HCEC 1CT (cell line): ENCODE data around the gene FAM168B.
"Not testable (repeated sequence)": the region's sequence is repeated elsewhere in the genome, so short reads cannot be mapped to it uniquely, and the experiment has no call there.

ENCODE experiments used
- DNase-seq: peaks from one replicate; pipeline ENCODE4 v3.0.0-alpha.2; 2017

Gene FAM168B

DNA sequence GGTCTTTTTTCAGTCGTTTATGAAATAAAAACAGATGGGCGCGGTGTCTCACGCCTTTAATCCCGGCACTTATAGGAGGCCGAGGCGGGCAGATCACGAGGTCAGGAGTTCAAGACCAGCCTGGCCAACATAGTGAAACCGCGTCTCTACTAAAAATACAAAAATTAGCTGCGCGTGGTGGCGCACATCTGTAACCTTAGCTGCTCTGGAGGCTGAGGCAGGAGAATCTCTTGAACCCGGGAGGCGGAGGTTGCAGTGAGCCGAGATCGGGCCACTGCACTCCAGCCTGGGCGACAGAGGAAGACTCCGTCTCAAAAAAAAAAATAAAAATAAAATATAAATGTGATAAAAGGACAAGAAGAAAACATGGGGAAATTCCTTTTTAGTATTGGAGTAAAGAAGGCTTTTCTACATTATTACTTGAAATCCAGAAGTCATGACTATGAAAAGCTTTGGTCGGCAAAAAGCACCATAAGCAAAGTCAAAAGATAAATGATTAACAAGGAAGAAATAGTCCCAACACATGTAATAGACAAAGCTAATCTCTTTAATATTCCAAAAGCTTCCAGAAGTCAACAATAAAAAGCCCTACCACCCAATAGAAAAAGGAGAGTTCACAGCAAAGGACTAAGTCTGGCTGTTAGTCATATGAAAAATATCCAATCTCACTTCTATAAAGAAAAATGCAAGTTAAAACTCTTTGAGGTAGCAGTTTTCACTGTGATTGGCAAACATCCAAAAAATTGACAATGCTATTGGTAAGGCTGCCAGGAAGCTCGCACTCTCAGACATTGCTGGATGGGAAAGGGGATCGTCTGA, 1.4 kb upstream of the FAM168B start:
- DNase-seq: no peak

GRCh38 chr2:131093696-131094462, 619 bp upstream of the FAM168B start:
- peak; percentile 62 for DNase-seq

DNA sequence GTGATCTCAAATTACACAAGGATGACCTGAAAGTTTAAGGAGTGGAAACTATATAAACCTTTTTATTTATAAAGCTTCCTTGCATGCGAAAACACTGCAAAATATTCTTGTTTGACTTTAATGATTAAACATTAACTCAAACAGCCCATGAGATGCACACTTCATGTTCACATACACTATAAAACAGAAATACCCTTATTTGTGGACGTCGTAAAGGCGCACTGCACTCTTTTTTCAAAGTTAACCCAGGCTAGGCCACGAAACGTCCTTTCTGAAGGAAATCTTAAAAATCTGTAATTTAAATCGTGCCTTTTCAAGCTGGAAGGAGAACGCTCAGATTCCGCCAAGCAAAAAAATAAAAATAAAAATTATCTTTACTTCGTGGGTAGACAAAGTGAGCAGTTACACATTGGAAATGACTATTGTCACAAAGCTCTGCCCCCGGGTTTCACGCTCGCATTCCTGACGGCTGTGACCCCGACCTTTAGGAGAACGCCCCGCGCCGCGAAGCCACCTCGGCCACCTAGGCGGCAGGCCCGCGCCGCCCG, 728 bp downstream of the FAM168B start:
- DNase-seq: no peak

DNA sequence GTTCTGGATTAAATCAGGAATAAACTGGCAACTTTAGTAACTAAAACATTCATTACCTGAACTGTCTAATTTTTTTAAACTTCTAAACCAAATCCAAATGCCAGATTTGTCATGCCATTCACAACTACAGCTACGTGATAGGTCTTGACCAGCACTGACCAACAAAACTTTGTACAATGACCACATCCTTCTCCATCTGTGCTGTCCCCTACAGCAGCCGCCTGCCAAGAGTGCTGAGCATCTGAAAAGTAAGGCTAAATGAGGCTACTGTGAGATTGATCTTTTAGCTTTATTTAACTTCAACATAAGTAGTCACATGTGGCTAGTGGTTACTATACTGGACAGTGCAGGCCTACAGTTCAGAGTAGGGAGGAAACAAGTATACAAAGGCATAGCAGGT, 7.6 kb downstream of the FAM168B start:
- no peak for DNase-seq

GRCh38 chr2:131081190-131081589, 12.1 kb downstream of the FAM168B start:
- no peak for DNase-seq

- DNase-seq: not testable (repeated sequence)
Observed at GRCh38 chr2:131079931-131080330, 13.3 kb downstream of the FAM168B start.

DNA sequence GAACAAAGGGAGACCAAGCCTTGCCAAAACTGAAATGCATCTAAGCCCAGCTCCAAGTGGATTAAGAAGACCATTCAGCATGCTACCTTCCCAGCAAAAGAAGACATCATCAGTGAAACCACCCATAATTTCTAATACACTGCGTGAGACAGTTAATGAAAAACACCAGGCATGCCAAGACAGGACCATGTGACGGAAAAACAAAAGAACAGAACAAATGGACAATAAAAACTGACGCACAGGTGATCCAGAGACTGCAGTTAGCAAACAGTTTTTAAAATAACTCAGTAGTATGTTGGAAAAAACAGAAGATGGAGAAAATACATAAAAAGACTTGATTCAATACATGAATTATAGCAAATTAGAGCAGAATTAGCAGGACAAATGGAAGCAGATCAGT, 15.3 kb downstream of the FAM168B start:
- no peak for DNase-seq

DNA sequence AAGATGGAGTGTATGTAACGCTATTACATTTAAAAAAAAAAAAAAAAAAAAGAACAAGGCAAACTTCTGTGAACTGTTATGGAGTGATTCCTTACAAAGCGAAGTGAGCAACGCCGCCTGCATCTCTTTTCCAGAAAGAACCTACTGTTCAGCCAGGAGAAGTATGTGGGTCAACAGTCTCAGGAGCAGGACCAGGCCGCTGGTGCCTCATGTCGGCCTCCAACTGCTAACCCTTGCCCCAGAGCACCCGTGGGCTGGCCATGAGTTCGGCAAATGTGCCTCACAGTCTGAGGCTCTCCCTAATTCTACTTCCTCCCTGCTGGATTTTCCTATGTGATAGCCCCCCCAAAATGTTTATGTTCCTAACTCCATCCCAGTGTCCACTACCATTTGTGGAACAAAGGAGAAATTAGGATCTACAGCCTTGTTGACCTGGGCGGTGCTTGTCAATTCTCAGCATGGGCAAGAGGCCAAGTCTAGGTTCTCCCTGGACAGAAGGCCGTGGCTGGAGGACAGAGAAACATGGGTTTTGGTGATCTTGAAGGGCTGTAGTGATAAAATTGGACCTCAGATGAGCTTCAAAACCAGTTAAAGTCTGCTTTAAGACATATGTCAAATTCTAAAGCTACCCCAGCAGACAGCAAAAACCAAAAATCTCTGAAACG, 15.9 kb downstream of the FAM168B start:
- no peak for DNase-seq

DNA sequence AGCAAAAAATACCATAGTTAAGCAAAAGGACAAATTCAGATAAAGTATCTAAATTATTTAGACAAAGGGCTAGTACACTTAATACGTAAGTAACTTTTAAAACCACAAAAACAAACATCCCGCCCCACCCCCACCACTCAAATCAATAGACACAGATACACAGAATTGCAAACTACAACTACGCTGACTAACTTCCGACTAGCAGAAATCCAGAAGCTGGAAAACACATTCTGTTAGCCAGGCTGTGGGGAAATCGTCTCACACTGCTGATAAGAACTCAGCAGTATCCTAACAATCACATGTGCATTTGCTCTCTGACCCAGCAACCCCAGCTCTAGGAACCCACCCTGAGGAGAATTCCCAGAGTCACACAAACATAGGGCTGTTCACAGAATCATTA, 16.6 kb downstream of the FAM168B start:
- DNase-seq: peak; percentile 3

- not testable (repeated sequence) for DNase-seq
Observed at GRCh38 chr2:131075578-131075977, 17.7 kb downstream of the FAM168B start.

DNA sequence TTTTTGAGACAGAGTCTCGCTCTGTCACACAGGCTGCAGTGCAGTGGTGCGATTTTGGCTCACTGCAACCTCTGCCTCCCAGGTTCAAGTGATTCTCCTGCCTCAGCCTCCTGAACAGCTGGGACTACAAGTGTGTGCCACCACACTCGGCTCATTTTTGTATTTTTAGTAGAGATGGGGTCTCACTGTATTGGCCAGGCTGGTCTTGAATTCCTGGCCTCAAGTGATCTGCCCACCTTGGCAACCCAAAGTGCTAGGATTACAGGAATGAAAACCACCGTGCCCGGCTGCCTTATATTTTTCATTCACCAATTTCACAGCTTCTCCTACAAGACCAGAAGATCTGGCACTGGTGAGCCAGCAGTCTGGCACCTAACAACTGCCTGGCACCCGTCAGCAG, 25.1 kb downstream of the FAM168B start:
- not testable (repeated sequence) for DNase-seq

GRCh38 chr2:131067465-131068125, 25.7 kb downstream of the FAM168B start:
- no peak for DNase-seq

DNA sequence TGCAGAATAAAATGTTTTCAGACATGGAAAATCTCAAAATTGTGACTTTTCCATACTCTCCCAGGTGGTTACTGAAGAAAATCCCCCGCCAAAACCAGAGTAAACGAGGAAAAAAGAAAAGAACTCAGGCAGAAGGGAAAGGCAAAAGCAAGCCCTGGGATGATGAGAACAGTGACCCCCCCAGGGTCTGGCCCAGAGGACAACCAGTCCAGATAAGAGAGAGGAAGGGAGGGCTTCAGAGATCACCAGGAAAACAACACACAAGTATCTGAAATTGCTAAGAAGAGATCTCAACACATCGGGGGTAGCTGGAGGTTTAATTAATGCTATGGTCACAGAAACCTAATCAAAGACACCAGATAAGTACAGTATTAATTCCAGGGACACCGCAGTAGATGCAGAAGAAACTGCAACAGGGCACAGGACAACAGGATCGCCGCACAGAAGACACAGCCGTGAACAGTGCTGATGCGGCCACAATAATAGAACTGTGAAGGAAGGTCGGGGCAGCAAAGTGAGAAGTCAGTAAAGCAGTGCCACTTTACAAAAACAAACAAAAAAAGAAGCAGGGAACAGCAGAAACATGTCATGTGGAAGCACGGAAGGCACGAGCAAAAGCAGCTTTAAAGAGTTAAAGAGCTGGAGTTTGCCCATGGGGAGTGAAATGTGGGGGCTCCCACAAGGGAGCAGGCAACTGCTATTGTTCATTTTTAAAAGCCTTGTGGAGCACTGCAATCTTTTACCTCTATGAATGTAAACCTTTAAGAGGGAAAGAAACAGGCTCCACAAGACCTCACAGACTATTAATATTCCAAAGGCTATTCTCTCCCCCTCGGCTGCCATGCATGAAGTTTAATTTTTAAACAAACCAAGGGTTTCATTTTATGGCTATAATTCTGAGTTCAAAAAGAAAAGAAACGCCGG, 28.4 kb downstream of the FAM168B start:
- no peak for DNase-seq

DNA sequence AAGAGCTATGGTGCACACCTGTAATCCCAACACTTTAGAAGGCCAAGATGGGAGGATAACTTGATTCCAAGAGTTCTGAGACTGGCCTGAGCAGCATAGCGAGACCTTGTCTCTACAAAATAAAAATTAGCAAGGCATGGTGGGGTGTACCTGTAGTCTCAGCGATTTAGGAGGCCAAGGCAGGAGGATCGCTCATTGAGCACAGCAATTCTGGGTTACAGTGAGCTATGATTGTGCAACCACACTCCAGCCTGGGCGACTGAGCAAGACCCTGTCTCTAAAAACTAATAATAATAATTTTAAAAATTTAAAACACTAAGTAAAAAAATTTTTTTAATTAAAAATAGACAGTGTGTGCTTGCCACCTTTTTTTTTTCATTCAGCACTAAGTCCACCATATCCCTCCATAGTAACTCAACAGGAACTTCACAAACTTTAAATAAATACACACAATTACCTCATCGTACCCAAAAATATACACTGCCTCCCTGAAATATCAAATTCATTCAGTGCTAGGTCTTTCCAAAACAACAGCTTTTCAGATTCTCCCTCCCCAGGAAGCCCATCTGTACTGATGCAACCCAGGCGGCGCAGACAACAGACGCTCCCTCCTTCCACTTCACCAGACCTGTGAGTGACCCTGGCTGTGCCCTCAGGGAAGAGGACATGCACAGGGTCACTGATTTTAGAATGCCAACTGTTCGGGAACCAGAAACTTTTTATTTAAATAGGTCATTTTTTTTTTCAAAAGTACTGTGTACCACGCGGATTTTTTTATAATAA, 29.6 kb downstream of the FAM168B start:
- DNase-seq: no peak

DNA sequence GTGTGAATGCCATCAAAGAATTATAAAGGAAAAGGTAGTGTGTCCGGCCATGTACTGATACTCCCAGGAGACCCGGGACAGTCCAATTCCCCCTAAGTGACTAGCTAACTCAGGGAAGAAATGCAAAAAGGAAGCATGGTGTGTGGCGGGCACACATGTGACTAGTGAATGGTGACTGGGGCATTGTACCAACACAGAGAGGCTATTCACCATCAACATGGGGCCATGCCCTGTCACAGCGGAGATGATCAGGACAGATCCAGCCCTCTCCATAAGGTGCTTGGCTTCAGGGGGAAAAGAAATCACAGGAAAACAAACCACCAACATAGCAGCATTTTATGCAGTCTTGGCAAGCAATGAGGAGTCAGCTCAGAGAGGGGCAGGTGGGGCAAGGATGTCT, 34.3 kb downstream of the FAM168B start:
- no peak for DNase-seq

DNA sequence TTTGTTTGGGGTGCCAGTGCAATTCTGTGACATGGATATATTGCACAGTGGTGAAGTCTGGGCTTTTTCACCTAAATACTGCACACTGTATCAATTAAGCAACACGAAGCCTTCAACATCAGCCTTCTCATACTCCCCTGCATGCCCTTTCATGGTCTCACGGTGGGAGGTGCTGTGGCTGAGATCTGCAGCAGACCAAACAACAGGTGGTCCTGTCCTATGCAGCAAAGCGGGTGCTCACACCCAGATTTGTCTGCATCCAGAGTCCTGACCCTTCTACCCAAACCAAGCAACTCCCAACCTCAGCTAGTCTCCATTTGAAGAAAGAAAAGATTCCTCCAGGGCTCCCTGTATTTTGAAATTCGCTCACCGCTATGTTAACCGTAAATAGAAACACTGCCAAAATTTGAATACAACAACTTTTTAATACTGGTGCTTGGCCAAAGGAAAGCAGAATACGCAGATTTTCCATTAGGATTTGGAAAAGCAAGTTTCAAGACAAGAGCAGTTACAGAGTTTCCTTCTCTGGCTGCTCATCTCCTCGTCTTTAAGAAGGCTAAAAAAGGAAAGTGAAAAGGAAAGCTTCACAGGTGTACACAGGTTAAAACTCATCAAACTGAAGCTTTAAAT, 34.9 kb downstream of the FAM168B start:
- DNase-seq: no peak

DNA sequence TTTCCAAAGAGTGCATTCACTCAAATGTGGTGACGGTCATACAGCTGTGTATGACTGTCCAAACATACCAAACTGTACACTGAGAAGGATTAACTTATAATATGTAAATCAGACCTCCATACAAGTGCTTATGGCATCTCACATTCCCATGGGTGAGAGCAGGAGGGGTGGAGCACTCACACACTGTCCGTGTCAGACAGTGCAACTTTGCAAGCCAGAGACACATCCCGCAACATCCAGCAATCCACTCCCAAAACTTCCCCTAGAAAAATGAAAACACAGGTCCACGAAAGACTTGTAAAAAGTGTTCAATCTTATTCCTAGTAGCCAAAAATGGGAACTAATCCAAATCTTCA, 36.4 kb downstream of the FAM168B start:
- DNase-seq: no peak

GRCh38 chr2:131056204-131056931, 36.9 kb downstream of the FAM168B start:
- no peak for DNase-seq

GRCh38 chr2:131055169-131056065, 37.8 kb downstream of the FAM168B start:
- DNase-seq: no peak
